ENCODE results near the gene GRB14. TPM values are rescaled to one million over a fixed set of nuclear protein-coding genes. Genes with fewer than 3 reads are reported as not detected.

GRB14 gene
- total RNA-seq, 1 donor from 2014 or later, result 13.6 TPM

GRCh38 chr2:164509137-164509877 lies 112.0 kb downstream of the GRB14 start:
- no peaks in the 10 kb centered on the region for H3K27me3 Mint-ChIP-seq (ENCODE audit: low read depth)
- peaks cover 3% of the 10 kb centered on the region for H3K4me1 Mint-ChIP-seq
- no peak for DNase-seq (ENCODE audit: low spot score in 2 of 2, unreplicated experiment in 2 of 2)
- H3K27ac Mint-ChIP-seq, result no peak overlapping the region
- H3K9me3 Mint-ChIP-seq, result peaks cover 15% of the 10 kb centered on the region
- peaks cover 13% of the 10 kb centered on the region for H3K36me3 Mint-ChIP-seq
- TF ChIP-seq CTCF (IDR thresholded peaks at IDR 0.05; ENCODE audit: unreplicated experiment), result no peak
- H3K4me3 Mint-ChIP-seq, result no peak overlapping the region

GRCh38 chr2:164504253-164504652 lies 117.0 kb downstream of the GRB14 start:
- no peaks in the 10 kb centered on the region for H3K36me3 Mint-ChIP-seq
- no peak overlapping the region for H3K4me3 Mint-ChIP-seq
- H3K27ac Mint-ChIP-seq, result no peak overlapping the region
- no peak for DNase-seq (ENCODE audit: low spot score in 2 of 2, unreplicated experiment in 2 of 2)
- peaks cover 4% of the 10 kb centered on the region for H3K9me3 Mint-ChIP-seq
- TF ChIP-seq CTCF (IDR thresholded peaks at IDR 0.05; ENCODE audit: unreplicated experiment), result no peak
- no peaks in the 10 kb centered on the region for H3K4me1 Mint-ChIP-seq
- no peaks in the 10 kb centered on the region for H3K27me3 Mint-ChIP-seq (ENCODE audit: low read depth)

GRCh38 chr2:164498836-164499235 lies 122.4 kb downstream of the GRB14 start:
- Mint-ChIP-seq H3K4me1 (no peaks in the 10 kb centered on the region), H3K36me3 (no peaks in the 10 kb centered on the region), H3K27me3 (ENCODE audit: low read depth) (no peaks in the 10 kb centered on the region), H3K27ac (no peak overlapping the region), H3K4me3 (no peak overlapping the region), H3K9me3 (no peaks in the 10 kb centered on the region)
- TF ChIP-seq CTCF (IDR thresholded peaks at IDR 0.05; ENCODE audit: unreplicated experiment), result no peak
- DNase-seq (ENCODE audit: low spot score in 2 of 2, unreplicated experiment in 2 of 2), result no peak

- Mint-ChIP-seq H3K27me3 (ENCODE audit: low read depth) (no peaks in the 10 kb centered on the region), H3K4me1 (no peaks in the 10 kb centered on the region), H3K27ac (no peak overlapping the region), H3K36me3 (no peaks in the 10 kb centered on the region), H3K4me3 (no peak overlapping the region), H3K9me3 (no peaks in the 10 kb centered on the region)
- TF ChIP-seq CTCF (IDR thresholded peaks at IDR 0.05; ENCODE audit: unreplicated experiment), result no peak
- DNase-seq (ENCODE audit: low spot score in 2 of 2, unreplicated experiment in 2 of 2), result no peak
Measured at GRCh38 chr2:164496881-164497280, 124.4 kb downstream of the GRB14 start.

GRCh38 chr2:164496421-164496820 lies 124.9 kb downstream of the GRB14 start:
- no peaks in the 10 kb centered on the region for H3K4me1 Mint-ChIP-seq
- H3K4me3 Mint-ChIP-seq, result no peak overlapping the region
- H3K27ac Mint-ChIP-seq, result no peak overlapping the region
- H3K9me3 Mint-ChIP-seq, result no peaks in the 10 kb centered on the region
- H3K27me3 Mint-ChIP-seq (ENCODE audit: low read depth), result no peaks in the 10 kb centered on the region
- no peaks in the 10 kb centered on the region for H3K36me3 Mint-ChIP-seq
- DNase-seq (ENCODE audit: low spot score in 2 of 2, unreplicated experiment in 2 of 2), result no peak
- no peak for TF ChIP-seq CTCF (IDR thresholded peaks at IDR 0.05; ENCODE audit: unreplicated experiment)

Measured in mesothelial cell of epicardium (in vitro differentiated cells).